OCI-M2 (cell line): ENCODE measurements around the gene NRG3.

Experiments used
- DNase-seq: peaks from one replicate; lab custom pipeline; 2025; ENCODE audit not compliant: unreplicated experiment; lab: John Stamatoyannopoulos, UW

Gene NRG3

DNA sequence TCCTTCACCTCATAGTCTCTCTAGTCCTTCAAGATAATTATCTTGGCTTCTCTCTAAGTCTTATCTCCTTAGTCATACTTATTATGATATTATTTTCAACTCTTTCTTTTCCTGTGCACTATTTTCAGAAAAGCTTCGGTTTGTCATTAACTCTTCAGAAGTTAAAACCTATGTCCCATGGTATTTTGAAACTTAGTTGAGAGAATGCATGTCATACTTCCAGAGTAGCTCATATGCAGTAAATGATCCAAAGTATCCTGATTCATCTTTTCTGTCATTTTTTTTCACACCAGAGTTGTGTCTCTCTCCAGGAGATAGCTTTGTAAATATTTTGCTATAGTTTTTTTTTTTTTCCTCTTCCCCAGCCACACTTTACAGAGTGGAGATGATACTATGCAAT lies 1008.6 kb downstream of the NRG3 start:
- no peak for DNase-seq

DNA sequence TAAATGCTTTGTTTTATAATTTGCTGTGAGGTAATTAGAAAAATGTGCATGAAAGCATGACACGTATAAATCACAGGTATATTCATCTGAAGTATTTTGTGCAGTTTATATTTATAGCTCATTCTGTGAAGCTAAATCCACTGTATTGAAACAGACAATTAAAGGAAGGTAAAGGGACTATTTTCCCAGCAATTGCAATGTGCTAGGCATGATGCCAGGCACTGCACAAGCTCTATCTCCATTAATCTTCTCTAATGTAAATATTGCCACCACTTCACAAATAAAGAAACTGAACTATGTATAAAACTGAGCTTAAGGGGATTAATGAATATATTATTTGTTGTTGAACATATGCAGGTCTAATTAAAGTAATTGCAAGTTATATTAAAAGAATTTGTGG lies 1012.5 kb downstream of the NRG3 start:
- no peak for DNase-seq

DNA sequence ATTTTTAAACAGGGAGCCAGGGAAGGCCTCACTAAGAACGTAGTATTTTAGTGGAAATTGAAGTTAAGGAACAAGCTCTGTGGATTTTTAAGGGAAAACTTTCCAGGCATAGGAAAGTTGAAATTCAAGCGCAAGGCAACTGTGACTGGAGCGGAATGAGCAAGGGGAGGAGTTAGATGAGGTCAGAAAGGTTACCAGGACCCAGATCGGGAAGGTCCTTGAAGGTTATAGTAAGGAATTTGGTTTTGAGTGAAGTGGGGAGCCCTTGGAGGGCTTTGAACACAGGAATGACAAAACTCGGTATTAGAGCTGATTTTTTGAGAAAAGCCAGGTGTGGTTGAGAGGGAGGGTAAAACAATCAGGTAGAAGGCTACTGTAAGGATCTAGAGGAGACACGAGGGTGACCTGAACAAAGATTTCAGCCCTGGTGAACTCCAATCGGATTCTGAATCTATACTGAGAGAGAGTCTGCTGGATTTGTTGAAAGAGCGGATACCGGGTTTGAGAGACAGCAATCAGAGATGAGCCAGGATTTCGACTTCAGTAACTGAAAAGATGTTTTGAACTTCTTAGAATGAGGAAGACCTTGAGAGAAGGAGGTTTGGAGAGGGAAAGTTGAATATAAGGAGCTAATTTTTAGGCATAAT lies 1013.9 kb downstream of the NRG3 start:
- DNase-seq = no peak

DNA sequence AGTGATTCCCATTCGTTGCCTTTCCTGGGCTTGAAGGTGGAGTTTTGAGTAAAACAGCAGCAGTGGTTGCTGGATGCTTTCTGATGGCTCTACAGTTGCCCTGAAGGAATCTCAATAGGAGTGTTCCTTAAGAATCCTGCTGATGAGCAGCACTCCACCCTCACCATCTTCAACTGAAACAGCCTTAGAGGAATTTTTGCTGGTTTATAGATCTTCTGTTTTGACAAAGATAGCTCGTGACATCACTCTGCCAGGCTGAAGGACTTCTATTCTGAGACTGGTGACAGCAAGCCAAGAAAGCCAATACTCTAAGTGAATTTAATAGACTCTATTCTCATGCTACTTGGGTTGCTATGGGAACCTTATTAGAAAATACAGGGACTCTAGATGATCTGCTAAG lies 1014.7 kb downstream of the NRG3 start:
- no peak for DNase-seq

DNA sequence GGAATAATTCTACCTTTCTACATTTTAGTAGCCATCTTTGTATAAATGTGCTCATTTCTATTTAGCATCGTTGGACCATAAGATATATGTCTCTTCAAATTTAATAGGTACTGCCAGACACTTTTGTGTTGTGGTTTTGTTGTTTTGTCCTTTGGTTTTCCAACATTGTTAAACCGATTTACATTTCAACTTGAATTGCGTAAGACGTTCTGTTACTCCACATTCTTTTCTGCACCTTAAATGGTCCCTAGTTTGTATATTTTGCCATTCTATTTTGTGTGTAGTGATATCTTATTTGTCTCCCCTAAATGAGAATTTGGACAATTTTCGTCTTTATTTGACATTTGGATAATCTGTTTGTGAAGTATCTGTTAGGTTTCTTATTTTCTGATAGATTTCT lies 1015.6 kb downstream of the NRG3 start:
- DNase-seq = no peak

DNA sequence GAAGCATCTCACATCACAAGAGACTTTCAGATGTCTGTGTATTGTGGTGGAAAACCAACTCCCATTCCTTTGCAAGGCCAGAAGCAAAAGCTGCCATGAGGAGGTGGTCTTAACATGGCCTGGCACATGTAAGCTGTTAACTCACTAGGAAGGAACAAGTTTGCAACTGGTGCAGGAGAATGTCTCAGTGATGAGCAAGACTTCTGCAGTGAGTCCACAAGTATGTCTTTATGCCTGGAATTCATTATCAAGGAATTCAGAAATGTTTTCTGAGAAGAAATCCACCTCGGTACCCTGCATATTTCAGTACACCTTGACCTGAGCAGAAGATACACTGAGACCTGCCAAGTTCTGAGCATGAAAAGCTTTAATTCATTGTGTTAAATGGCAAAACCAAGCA lies 1033.1 kb downstream of the NRG3 start:
- DNase-seq = no peak

DNA sequence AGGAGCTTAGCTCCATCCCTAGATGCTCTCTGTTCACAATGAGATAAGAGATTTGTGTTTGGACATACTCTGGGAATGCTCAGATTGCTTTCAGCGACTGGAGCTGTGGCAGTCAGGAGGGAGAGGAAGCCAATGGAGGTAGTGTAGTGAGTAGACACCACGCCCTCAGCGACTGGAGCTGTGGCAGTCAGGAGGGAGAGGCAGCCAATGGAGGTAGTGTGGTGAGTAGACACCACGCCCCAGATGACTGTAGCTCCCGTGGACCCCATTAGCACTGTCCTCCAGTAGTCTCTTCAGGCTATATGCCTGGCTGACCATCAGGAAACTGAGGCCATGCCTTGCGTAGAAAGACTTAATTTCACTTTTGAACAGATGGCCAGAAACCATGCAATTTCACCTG lies 1033.8 kb downstream of the NRG3 start:
- DNase-seq = no peak

DNA sequence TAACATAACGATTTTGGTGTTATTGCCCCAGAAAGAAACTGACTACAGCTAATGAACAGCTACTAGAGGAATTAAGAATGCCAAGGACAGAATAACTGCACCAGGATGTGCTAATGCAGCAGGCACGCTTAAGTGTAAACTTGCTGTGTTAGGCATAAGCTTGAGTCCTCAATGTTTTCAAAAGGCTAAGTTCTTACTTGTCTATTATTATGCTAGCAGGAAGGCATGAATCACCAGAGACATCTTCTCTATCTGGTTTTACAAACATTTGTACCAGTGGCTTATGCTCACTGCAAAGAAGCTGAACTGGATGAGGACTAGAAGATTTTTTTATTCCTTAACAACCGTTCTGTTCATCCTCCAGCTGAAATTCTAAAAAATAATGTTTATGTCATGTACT lies 1035.3 kb downstream of the NRG3 start:
- DNase-seq = no peak

DNA sequence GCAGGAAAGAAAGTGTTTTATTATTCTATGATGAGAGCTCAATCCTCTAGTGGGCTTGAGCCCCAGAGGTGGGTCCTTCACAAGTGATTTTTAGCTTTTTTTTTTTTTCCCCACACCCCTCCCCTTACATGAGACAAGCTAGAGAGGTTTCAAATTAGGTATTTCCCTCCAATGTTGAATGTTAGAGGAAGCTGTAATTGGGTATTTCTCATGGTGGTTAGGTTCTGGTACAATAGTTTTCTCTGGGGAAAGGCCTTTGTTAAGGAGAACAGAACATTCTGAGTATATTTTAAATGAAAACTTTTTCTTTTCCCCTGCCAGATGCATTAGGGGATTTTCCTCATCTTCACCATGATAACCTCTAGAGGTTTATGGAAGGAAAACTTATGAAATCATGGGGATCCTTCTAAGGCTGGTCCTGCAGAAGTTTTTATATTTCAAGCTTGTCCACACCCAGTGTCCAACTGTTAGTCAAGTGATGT lies 1039.7 kb downstream of the NRG3 start:
- no peak for DNase-seq

DNA sequence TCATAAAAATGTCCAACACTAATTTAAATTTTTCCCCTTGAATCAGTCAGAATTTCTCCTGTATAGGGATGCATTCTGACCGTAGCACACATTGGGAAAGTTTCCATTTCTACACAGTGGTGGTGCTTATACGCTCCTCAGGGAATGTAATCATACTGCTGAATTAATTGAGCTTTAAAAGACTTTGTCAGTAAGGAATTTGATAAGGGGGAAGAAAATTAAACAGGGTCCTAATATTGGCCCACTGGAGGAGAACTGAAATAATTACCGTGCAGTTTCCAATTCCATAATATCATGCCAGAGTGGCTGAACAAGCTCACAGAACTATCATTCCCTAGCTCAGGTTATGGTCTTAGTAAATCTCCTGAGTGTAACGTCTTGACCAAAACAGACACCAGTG lies 1041.9 kb downstream of the NRG3 start:
- no peak for DNase-seq

DNA sequence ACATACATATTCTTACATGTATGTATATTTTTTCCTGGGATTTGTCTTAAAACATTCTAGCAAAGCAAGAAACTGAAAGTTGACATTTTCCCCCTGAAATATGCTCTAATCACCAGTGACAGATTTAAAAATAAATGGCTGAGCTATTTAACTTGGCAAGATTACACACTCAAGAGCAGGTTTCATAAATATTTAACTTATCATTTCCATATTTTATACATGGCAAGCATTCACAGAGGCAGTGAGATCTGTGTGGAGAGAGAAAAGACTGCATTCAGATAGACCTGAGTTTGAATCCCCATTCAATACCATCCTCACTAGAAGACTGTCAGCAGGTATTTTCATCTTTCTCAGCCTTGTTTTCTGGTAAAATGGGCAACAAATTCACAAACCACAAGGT lies 1043.0 kb downstream of the NRG3 start:
- DNase-seq = no peak

DNA sequence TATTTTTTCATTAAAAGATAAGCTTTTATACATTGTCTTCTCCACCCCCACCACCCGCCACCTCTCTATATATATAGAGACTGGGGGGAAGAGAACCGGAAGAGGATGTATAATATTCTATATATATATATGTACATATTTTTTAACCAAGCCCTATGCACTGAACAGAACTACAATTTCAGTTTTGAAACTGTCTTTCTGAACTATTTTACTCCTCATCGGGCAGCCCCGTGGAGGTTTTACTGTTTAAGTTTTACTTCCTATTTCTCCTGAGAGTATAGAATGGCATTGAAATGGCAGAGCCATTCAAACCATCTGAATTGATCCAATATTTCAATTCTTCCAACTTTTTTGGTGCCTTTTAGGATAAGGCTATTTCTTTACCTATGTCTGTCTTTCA lies 1047.1 kb downstream of the NRG3 start:
- no peak for DNase-seq

DNA sequence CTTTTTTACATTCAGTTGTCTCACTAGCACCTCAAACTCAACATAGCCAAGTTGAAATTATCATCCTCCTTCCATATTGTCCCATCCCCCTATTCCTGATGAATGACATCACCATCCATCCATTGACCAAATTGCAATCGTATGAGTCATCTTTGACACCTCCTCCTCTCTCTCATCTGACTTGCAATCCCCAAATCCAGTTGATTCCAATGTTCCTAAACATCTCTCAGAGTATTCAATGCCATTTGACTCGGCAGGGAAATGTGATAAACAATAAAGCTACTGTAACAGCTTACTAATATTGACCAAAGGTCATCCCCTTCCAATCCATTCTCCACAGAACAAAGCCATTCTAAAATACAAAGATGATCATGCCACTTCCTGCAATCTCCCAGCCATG lies 1047.8 kb downstream of the NRG3 start:
- no peak for DNase-seq

DNA sequence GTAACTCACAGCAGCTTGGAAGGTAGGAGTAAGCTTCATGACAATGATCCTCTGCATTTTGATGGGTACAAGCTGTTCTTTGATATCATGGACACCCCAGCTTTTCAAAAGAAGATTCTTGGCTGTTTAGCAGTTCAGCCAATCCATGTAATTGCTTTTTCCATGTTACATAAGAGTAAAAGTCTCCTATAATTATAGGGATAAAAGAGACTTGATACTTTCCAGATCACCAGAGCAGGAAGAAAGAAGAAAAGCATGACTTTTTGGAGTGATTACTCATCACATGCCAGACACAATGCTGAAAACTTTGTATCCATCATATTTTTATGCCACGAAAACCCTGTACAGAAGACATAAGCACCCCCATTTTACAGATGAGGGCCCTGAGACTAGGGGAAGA lies 1049.7 kb downstream of the NRG3 start:
- no peak for DNase-seq

DNA sequence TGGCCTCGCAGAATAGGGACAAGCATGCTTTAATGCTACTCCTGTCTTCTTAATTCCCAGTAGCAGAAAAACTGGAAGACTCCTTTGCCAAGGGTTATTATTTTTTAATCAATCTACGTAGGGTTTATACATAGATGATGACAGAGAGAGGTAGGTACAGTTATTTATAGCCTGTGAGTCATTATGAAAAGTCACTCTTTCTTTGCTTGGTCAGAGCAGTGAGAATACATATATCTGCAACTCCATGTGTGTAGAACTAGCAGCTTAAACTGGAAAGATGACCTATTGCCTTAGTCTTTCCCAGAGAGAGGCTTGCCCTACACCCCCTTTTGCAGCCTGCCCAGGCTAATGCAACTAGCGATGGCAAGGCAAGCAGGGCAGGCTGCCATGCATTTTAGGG lies 1050.6 kb downstream of the NRG3 start:
- no peak for DNase-seq

DNA sequence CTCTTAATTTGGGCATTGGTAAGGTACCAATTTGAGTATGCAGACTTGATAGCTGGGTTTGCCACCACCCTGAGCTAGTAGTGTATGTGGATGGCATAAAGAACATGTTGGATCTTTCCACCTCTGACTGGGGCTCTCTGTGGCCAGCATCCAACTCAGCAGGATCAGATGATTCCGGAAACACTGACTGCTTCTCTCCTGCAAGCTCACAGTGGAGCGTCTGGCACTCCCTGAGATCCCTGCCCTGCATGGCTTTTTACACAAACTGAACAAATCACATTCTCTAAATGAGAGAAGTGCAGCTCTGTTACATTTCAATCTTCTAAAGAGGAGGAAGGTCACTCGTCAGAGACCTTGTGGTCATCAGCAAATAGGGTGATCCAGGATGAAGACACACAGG lies 1057.5 kb downstream of the NRG3 start:
- no peak for DNase-seq

DNA sequence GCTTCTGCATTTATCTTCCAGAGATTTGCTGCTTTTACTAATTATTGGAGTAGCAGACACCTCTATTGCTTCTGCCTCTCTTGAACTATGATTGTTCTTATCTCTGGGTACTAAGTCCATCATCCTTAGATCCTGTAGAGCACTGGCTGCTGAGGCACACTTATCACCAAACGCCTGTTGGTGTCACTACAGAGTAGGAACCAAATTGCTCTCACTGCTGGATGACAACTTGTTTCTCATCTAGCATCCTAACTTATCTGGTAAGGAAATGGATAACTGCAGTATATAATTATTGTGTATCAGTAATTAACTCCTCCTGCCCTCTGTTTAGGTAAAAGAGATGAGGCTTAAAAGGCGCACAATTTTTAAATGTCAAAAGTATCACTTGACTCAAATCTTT lies 1059.4 kb downstream of the NRG3 start:
- DNase-seq = no peak

DNA sequence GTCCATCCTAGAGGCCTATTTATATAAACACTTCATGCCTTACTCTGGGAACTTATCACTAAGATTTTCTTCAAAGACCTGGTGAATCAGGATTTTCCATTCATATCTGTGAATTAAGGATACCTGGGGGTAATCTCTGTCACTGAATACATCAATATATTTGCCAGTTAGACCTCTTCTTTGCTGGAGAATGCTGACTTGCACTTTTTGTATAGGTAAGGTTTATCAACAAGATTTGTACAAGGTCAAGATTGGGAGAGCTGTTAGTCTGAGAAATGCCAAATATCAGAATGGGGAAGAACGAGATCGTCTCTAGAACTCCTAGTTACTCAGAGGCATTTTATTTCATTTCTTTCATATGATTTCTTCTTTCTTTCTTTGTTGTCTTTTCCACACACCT lies 1060.0 kb downstream of the NRG3 start:
- DNase-seq = no peak

DNA sequence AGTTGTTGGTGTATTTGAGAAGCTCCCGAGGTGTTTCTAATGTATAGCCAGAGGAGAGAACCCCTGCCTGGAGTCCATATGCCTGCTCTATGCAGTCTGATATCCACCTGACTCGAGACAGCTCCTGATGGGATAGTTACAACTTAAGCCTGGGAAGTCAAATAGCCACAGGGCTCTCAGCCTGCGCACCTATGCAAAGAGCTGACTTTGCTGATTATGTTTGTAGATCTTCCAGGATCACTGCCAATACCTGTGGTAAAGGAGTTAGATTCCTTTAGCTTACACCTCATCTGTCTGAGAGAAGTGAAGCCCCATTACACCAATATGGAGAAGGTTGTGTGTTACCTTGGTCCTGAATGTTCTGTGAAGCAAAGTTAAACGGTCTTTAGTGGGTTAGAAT lies 1063.3 kb downstream of the NRG3 start:
- DNase-seq = no peak

DNA sequence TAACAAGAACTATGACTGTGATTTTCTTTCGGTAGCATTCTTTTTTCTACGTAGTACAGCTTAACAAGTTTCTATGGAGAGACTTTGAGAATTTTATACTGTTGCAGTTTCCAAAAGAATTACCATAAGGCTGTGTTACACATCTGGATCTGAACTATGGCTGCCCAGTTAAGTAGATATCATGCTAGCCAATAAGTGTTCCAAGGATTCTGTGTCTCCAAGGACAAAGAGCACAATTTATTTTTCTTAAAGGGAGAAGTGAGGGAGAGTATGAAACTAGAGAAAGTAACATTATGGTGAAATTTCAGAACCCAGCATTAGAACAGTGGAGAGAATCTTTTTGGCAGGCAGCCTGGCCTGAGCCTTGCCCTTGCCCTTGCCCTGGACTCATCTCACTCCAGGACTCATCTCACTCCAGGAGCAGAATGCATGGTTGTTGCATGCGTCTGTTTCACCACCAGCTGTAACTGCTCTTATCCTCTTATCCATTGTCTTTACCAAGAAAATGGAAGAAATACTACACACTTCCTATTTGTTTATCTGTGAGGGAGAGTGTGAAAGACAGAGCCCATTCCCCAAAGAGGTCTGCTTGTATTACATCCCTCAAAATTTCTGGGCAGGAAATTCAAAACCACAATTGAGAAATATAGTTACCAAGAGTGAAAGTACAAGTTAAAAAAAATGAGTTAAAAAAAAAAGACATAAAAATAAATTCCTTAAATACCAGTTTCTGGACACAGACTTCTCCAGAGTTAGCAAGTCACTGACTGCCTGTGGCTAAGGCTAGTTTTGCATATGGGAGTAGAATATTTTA lies 1067.5 kb downstream of the NRG3 start:
- DNase-seq = no peak

DNA sequence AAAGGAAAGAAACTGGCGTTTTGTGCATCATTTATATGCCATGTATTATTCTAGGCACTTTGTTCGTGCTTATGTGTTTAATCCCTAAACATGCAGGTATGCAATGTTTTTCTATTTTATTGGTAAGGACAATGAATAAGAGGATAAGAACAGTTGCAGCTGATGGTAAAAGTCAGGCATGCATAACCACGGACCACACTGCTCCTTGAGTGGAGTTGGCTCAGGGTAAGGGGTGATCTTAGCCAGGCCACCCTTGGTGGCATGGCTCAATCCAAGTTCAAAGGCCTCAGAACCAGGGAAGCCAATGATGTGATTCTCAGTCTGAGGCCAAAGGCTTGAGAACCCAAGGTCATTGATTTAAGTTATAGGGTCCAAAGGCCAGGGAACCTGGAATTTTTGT lies 1068.1 kb downstream of the NRG3 start:
- no peak for DNase-seq

DNA sequence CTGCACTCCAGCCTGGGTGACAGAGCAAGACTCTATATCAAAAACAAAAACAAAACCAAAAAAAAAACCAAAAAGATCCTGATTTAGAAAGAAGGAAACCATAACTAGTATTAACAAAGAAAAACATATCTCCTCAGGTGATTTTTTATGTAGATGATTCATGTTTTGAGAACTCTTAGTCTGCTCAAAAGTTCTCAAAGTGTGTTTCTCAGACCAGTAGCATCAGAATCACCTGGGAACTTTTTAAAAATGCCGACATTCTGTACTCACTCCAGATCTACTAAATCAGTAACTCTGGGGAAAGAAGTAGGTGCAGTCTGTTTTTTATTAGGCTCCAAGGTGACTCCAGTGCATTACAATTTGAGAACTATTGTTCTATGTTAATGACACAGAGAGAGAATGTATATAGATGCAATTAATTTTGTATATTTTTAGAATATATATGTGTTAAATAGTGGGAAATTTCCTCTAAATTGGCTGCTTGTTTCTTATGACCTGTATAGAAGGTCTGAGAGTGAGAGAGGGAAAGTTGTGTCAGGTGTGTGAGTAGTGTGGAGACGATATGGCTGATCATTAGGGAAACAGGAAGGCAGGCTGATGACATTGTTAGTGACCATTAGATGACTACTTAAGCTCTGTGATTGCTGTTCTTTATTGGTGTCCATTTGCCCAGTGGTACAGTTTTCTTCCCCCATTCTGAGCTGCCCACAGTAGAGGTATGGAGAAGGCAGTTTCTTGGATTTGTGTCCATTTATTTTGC lies 1075.0 kb downstream of the NRG3 start:
- no peak for DNase-seq
